NCI-H345 treated with DMSO at 0.1 percent for 48 hours (cell line): ENCODE data around the gene WDR64.
"Not testable (repeated sequence)": the region's sequence is repeated elsewhere in the genome, so short reads cannot be mapped to it uniquely, and the experiment has no call there.

ENCODE experiments used
- DNase-seq: peaks from one replicate; lab custom pipeline; 2025; ENCODE audit not compliant: unreplicated experiment; lab: John Stamatoyannopoulos, UW

Gene WDR64

DNA sequence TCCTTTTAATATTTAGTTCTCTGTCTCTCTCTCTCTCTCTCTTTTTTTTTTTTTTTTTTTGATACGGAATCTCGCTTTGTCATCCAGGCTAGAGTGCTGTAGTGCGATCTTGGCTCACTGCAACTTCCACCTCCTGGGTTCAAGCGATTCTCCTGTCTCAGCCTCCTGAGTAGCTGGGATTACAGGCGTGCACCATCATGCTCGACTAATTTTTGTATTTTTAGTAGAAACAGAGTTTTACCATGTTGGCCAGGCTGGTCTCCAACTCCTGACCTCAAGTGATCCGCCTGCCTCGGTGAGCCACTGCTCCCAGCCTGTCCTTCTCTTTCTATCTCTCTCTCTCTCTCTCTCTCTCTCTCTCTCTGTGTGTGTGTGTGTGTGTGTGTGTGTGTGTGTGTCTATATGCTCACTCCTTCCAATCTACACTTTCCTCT lies 83.4 kb downstream of the WDR64 start:
- DNase-seq = not testable (repeated sequence)

GRCh38 chr1:241736387-241736786 lies 84.3 kb downstream of the WDR64 start:
- no peak for DNase-seq

DNA sequence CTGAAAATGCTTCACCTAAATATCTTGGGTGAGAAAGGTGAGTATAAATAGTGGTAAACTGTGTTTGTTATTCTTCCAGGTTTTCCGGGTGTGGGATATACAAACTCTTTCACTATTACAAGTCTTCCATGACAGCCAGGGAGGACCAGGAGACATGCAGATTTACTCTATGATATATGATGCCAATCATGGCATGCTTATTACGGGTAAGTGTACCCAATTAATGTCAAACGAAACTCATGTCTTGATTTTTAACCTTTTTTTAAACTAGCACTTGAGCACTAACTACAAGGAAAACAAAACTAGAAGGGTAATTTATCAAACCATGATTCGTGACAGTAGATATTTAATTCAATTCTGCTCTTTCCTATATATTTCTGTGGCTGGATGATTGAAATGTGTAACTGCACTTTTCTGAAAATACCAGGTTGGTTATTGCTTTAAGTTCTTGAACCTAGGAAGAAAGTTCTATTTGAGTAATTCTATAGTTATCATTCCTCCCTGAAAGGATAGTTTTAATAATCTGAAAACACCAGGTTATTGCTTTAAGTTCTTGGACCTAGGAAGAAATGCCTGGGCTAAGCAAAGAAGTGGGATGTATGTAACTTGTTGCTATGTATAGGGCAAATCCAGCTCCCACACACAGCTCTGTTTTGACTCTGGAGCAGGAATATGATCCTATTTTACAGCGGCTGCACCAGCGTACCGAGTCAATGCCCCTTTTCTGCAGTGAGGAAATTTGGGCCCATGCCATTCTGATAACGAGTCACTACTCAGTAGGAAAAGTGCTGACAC lies 86.4 kb downstream of the WDR64 start:
- DNase-seq = no peak

- DNase-seq = no peak
These were observed 90.0 kb downstream of the WDR64 start for GRCh38 chr1:241742084-241742483.

DNA sequence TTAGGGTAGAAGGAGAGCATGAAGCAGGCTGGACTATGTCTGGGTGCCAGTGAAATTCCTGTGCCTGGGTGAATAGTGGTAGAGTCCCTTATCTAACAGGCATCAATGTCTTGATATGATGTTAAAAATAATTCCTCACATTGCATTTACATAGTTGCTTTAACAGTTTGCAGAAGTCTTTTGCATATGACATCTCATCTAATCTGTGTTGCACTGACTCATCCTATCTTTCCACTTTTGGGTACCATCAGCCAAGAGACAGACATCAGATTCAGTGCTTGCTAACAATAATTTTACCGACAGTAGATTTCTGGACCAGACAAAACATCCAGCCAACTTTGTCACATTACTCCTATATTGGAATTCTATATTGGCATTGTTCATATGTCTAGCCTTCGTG lies 92.5 kb downstream of the WDR64 start:
- no peak for DNase-seq

- no peak for DNase-seq
These were observed 95.9 kb downstream of the WDR64 start for GRCh38 chr1:241747992-241748391.

- DNase-seq = no peak
These were observed 97.2 kb downstream of the WDR64 start for GRCh38 chr1:241749041-241749944.

- no peak for DNase-seq
These were observed 98.0 kb downstream of the WDR64 start for GRCh38 chr1:241749945-241750695.

DNA sequence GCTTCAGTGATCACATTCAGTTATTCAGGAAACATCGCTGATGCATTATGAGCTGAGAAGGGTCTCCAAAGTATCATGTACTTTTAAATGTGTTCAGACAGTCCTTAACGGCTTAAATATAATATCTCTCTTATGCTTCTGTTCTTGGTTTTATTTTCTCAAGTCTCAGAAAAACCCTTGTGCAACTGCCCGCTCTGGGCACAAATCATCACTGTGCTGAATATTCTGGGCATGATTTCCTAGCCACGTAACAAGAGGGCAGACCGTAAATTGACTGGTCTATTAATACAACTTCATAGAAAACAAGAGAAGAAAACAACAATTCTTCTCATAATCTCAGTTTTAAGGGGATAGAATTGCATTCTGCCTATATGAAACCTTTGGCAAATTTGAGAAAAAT lies 99.4 kb downstream of the WDR64 start:
- DNase-seq = no peak

DNA sequence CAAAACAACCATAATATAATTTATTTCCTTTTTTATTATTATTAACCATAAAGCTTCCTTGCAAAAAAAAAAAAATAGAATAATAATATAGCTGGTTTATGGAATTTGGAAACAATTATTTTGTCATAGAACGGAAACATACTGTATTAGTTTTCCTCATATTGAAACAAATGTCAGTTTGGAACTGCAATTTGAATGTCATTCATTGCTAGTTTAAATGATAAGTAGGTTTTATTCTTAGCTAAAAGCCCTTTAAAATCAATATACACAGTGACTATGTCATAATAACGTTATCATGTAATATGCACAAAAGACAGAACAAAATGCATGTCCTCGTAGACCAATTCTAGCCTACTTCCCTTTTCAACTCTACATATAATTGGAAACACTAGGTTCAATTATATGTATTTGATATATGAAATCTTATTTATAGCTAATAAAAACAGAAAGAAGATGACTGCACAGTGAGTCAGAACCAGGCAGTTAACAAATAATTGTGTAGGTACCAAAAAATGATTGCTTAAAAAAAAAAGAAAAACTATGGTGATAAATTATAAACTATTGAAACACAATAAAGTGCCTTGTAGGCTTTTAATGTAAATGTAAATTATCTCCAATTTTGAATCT lies 110.7 kb downstream of the WDR64 start:
- DNase-seq = no peak

GRCh38 chr1:241765390-241765789 lies 113.3 kb downstream of the WDR64 start:
- DNase-seq = no peak

GRCh38 chr1:241767737-241768136 lies 115.7 kb downstream of the WDR64 start:
- no peak for DNase-seq

- no peak for DNase-seq
These were observed 118.0 kb downstream of the WDR64 start for GRCh38 chr1:241770115-241770514.

GRCh38 chr1:241771117-241771516 lies 119.0 kb downstream of the WDR64 start:
- DNase-seq = no peak

- DNase-seq = no peak
These were observed 120.9 kb downstream of the WDR64 start for GRCh38 chr1:241772932-241773500.

GRCh38 chr1:241773991-241774390 lies 121.9 kb downstream of the WDR64 start:
- no peak for DNase-seq

DNA sequence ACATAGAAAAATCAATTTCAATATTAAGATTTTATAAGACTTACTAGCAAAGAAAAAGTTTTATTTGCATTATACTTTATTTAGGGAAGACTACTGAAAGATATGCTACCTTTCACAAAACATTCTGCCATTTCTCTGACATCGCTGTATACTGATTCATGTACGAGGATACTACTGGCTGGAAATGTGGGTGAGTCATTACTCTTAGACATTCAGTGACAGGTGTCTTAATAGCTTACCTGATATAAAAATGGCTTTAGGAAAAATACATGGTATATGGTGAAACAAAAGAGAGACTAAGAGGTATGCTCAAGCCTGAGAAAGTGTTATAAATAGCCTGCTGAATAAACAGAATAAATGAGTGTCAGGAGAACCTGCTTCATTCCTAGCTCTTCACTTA lies 122.9 kb downstream of the WDR64 start:
- DNase-seq = no peak

GRCh38 chr1:241776911-241777310 lies 124.8 kb downstream of the WDR64 start:
- no peak for DNase-seq

- DNase-seq = no peak
These were observed 126.0 kb downstream of the WDR64 start for GRCh38 chr1:241778117-241778516.

- no peak for DNase-seq
These were observed 127.8 kb downstream of the WDR64 start for GRCh38 chr1:241779897-241780296.

- DNase-seq = no peak
These were observed 130.3 kb downstream of the WDR64 start for GRCh38 chr1:241782396-241782795.
